K562 (cell line): Measurements from ENCODE around the gene PSMA2. TPM values are rescaled to one million over a fixed set of nuclear protein-coding genes. Genes with fewer than 3 reads are reported as not detected.
A peak's percentile ranks its signal among the peaks of the same experiment; 100 is the strongest.

Experiments used
- BRCA1 ChIP-seq, 2 experiments: fragments of 450-650 bp in 1 of 2; sonication (generic) in 1 of 2; formaldehyde crosslinking in 1 of 2; IDR thresholded peaks; 2 replicates each; pipeline versions ENCODE4 v1.5.0 to v1.6.1; 2017 to 2020; ENCODE audit warnings: mild to moderate bottlenecking in 1 of 2, missing genetic modification reagents in 1 of 2
- BRF2 ChIP-seq: IDR thresholded peaks from 3 replicates; pipeline ENCODE4 v1.6.1; 2011; ENCODE audit warnings: borderline replicate concordance, mild to moderate bottlenecking; ENCODE audit not compliant: insufficient read length, insufficient read depth
- CBFA2T2 ChIP-seq: fragments of 450-650 bp; conservative IDR thresholded peaks from 2 replicates; pipeline ENCODE4 v1.6.1; 2017; ENCODE audit warnings: mild to moderate bottlenecking
- CBFA2T3 ChIP-seq: fragments of 450-650 bp; IDR thresholded peaks from 2 replicates; pipeline ENCODE4 v1.6.1; 2017
- DIDO1 ChIP-seq: fragments of 450-650 bp; IDR thresholded peaks from 2 replicates; pipeline ENCODE4 v1.6.1; 2016; ENCODE audit warnings: low read depth, missing biosample characterization, missing genetic modification characterization
- FOSL1 ChIP-seq: fragments of 200-800 bp; sonication (Bioruptor generic); conservative IDR thresholded peaks from 2 replicates; pipeline ENCODE4 v1.6.1; 2016; ENCODE audit warnings: missing genetic modification characterization, missing compliant biosample characterization
- FOXM1 ChIP-seq, 2 experiments: fragments of 450-650 bp in 1 of 2; sonication (generic) in 1 of 2; formaldehyde crosslinking in 1 of 2; IDR thresholded peaks; 2 replicates each; pipeline versions ENCODE4 v1.6.1 to v1.9.0; 2017 to 2022; ENCODE audit warnings: low read depth in 2 of 2, mild to moderate bottlenecking in 2 of 2, missing genetic modification reagents in 1 of 2, moderate library complexity in 1 of 2
- MAX ChIP-seq: sonication (generic); formaldehyde crosslinking; IDR thresholded peaks from 2 replicates; pipeline ENCODE4 v1.9.0; 2022; ENCODE audit warnings: mild to moderate bottlenecking, missing genetic modification reagents
- NFIC ChIP-seq: fragments of 450-650 bp; IDR thresholded peaks from 2 replicates; pipeline ENCODE4 v1.6.1; 2017; ENCODE audit warnings: mild to moderate bottlenecking, inconsistent platforms
- NKRF ChIP-seq: fragments of 450-650 bp; IDR thresholded peaks from 2 replicates; pipeline ENCODE4 v1.6.1; 2016; ENCODE audit warnings: borderline replicate concordance
- NR4A1 ChIP-seq, 2 experiments: fragments of 250-450 bp in 1 of 2; fragments of 450-650 bp in 1 of 2; sonication (Bioruptor Pico) in 1 of 2; IDR thresholded peaks; 2 replicates each; pipeline versions ENCODE4 v1.4.0 to v1.6.1; 2016 to 2020; ENCODE audit warnings: mild to moderate bottlenecking in 2 of 2, missing compliant biosample characterization in 1 of 2, missing genetic modification characterization in 1 of 2, moderate library complexity in 1 of 2
- RBFOX2 ChIP-seq: fragments of 200-400 bp; formaldehyde crosslinking; IDR thresholded peaks from 2 replicates; pipeline ENCODE4 v1.6.1; 2017; ENCODE audit warnings: low read depth, mild to moderate bottlenecking, low read length, moderate library complexity
- RHOXF2B ChIP-seq: fragments of 250-450 bp; sonication (Bioruptor Pico); conservative IDR thresholded peaks from 2 replicates; pipeline ENCODE4 v1.5.1; 2021
- SMAD4 ChIP-seq: fragments of 250-450 bp; sonication (Bioruptor Pico); conservative IDR thresholded peaks from 2 replicates; pipeline ENCODE4 v1.8.0; 2021; ENCODE audit warnings: inconsistent platforms, mild to moderate bottlenecking, moderate library complexity
- SMARCE1 ChIP-seq: fragments of 450-650 bp; IDR thresholded peaks from 2 replicates; pipeline ENCODE4 v1.7.1; 2016; ENCODE audit warnings: mild to moderate bottlenecking
- TEAD2 ChIP-seq: fragments of 450-650 bp; IDR thresholded peaks from 2 replicates; pipeline ENCODE4 v1.6.1; 2016; ENCODE audit warnings: missing genetic modification characterization, control low read depth, missing compliant biosample characterization
- TEAD4 ChIP-seq, 2 experiments: sonication (generic) in 1 of 2; formaldehyde crosslinking in 1 of 2; IDR thresholded peaks; 2 replicates each; pipeline versions ENCODE4 v1.6.1 to v1.8.0; 2012 to 2022; ENCODE audit warnings: borderline replicate concordance in 1 of 2, inconsistent platforms in 1 of 2, low read length in 1 of 2, mild to moderate bottlenecking in 1 of 2, missing genetic modification reagents in 1 of 2
- TRIM28 ChIP-seq: fragments of 450-650 bp; IDR thresholded peaks from 2 replicates; pipeline ENCODE4 v1.6.1; 2017
- ZBTB26 ChIP-seq: fragments of 450-650 bp; formaldehyde crosslinking; IDR thresholded peaks from 2 replicates; pipeline ENCODE4 v1.4.0; 2022; ENCODE audit warnings: missing genetic modification characterization
- ZNF57 ChIP-seq: fragments of 450-650 bp; formaldehyde crosslinking; IDR thresholded peaks from 2 replicates; pipeline ENCODE4 v1.4.0; 2020; ENCODE audit warnings: mild to moderate bottlenecking, moderate library complexity
- ZNF79 ChIP-seq: fragments of 250-450 bp; sonication (Bioruptor Pico); IDR thresholded peaks from 2 replicates; pipeline ENCODE4 v1.4.0; 2020; ENCODE audit warnings: low read depth, mild to moderate bottlenecking, moderate library complexity
- polyA plus RNA-seq, 8 experiments: library from polyadenylated mRNA; depleted of rRNA in 4 of 8; stranded (reverse) in 5 of 8; unstranded in 3 of 8; fragments of >200 nt; fragmentation: Nextera tagmentation in 2 of 8; fragmentation: Illumina TruSeq in 1 of 8; extraction: Ambion mirVana in 2 of 8; extraction: Trizol in 1 of 8; gene quantifications; 2 replicates each; pipeline versions ENCODE4 v1.2.1 to v1.2.3, GENCODE V29; 2011 to 2014; ENCODE audit warnings: inconsistent platforms in 1 of 8, missing spikeins in 1 of 8
- total RNA-seq, 7 experiments: library from RNA; depleted of rRNA in 6 of 7; stranded (reverse); fragments of >200 nt in 6 of 7; fragmentation: Illumina TruSeq in 2 of 7; extraction: Trizol in 2 of 7; gene quantifications; 2 replicates each; pipeline versions ENCODE4 v1.2.1 to v1.2.3, GENCODE V29; 2011 to 2021; ENCODE audit warnings: low replicate concordance in 1 of 7

Gene PSMA2
- total and polyA plus RNA-seq, 9 of the 15 experiments (the other 6 are each of a cell fraction or from before 2014, with no cell fraction given), result 91.7 to 1,070 (median 213) TPM

- no peak for TF ChIP-seq NKRF
- no peak for TF ChIP-seq MAX (CRISPR knock-in tag)
- no peak for TF ChIP-seq ZBTB26 (CRISPR knock-in tag)
- TF ChIP-seq BRF2, result no peak
- no peak for TF ChIP-seq TEAD4 (IDR thresholded peaks at IDR 0.05; ENCODE audit: low read length)
- TF ChIP-seq TEAD4 (CRISPR knock-in tag; IDR thresholded peaks at IDR 0.05; ENCODE audit: borderline replicate concordance), result no peak
- TF ChIP-seq FOSL1 (tag), result no peak
- TF ChIP-seq SMAD4 (CRISPR knock-in tag), result no peak
- no peak for TF ChIP-seq BRCA1 (IDR thresholded peaks at IDR 0.05)
- TF ChIP-seq BRCA1 (CRISPR knock-in tag; IDR thresholded peaks at IDR 0.05), result no peak
- no peak for TF ChIP-seq FOXM1 (IDR thresholded peaks at IDR 0.05; ENCODE audit: low read depth)
- TF ChIP-seq FOXM1 (CRISPR knock-in tag; IDR thresholded peaks at IDR 0.05; ENCODE audit: low read depth), result no peak
- no peak for TF ChIP-seq TEAD2 (tag)
- 0 out of 2 replicates have a peak, but pooled peaks have one; percentile 33 for TF ChIP-seq CBFA2T2
- TF ChIP-seq TRIM28, result no peak
- TF ChIP-seq NFIC, result peak; percentile 66
- TF ChIP-seq CBFA2T3, result peak; percentile 61
- TF ChIP-seq NR4A1 (CRISPR knock-in tag; IDR thresholded peaks at IDR 0.05), result no peak
- no peak for TF ChIP-seq NR4A1 (tag; IDR thresholded peaks at IDR 0.05)
- TF ChIP-seq ZNF57 (CRISPR knock-in tag), result no peak
- no peak for TF ChIP-seq DIDO1
- TF ChIP-seq SMARCE1, result no peak
- TF ChIP-seq RBFOX2, result no peak
- TF ChIP-seq ZNF79 (CRISPR knock-in tag), result no peak
- TF ChIP-seq RHOXF2B, result no peak
- TF ChIP-seq, all 486 proteins: peak for 5
Measured at GRCh38 chr7:42952328-42952727, 20.4 kb upstream of the PSMA2 start (continued).
